Measurements from ENCODE around the gene NELFB. TPM values are rescaled to one million over a fixed set of nuclear protein-coding genes. Genes with fewer than 3 reads are reported as not detected.

Gene NELFB
- total and polyA plus RNA-seq, 4 donors: 30.4 to 56.2 (median 44.2) TPM

GRCh38 chr9:137262909-137263285 is 7.8 kb downstream of the NELFB start:
- no peak overlapping the region for H3K4me3 ChIP-seq
- H3K36me3 ChIP-seq (ENCODE audit: control insufficient read depth in 4 of 4, insufficient read depth in 4 of 4, low read length in 4 of 4): peaks cover 12 to 45% (median 19%) of the 10 kb centered on the region in 4 donors
- TF ChIP-seq CTCF (IDR thresholded peaks at IDR 0.05; ENCODE audit: control extremely low read depth, extremely low read depth): no peak
- H3K4me1 ChIP-seq (ENCODE audit: control insufficient read depth in 5 of 5, insufficient read depth in 5 of 5, low read length in 5 of 5): peaks cover 0 to 2% (median 0%) of the 10 kb centered on the region in 5 donors
- no peak overlapping the region for H3K27ac ChIP-seq (ENCODE audit: low read depth in 1 of 2, low read length in 1 of 2)
- no peak for ATAC-seq (ENCODE audit: insufficient read depth, low FRiP score)
- H3K9me3 ChIP-seq (ENCODE audit: control insufficient read depth in 4 of 4, insufficient read depth in 3 of 4, low read length in 3 of 4): no peaks in the 10 kb centered on the region
- no peaks in the 10 kb centered on the region for H3K27me3 ChIP-seq (ENCODE audit: control insufficient read depth in 3 of 3, insufficient read depth in 3 of 3, low read length in 2 of 3)
- 91 to 93% methylated on average over 24 of the region's 24 CpGs for WGBS, 2 donors
- no peak for DNase-seq
- H3K9ac ChIP-seq (ENCODE audit: insufficient read depth in 1 of 2, low read length in 2 of 2): no peak overlapping the region

GRCh38 chr9:137263506-137263905 is 8.4 kb downstream of the NELFB start:
- peaks cover 0 to 5% (median 0%) of the 10 kb centered on the region in 5 donors for H3K4me1 ChIP-seq (ENCODE audit: control insufficient read depth in 5 of 5, insufficient read depth in 5 of 5, low read length in 5 of 5)
- no peaks in the 10 kb centered on the region for H3K9me3 ChIP-seq (ENCODE audit: control insufficient read depth in 4 of 4, insufficient read depth in 3 of 4, low read length in 3 of 4)
- DNase-seq (no peak), ATAC-seq (ENCODE audit: insufficient read depth, low FRiP score) (no peak)
- H3K27ac ChIP-seq (ENCODE audit: low read depth in 1 of 2, low read length in 1 of 2): no peak overlapping the region
- H3K9ac ChIP-seq (ENCODE audit: insufficient read depth in 1 of 2, low read length in 2 of 2): no peak overlapping the region
- no peaks in the 10 kb centered on the region for H3K27me3 ChIP-seq (ENCODE audit: control insufficient read depth in 3 of 3, insufficient read depth in 3 of 3, low read length in 2 of 3)
- H3K36me3 ChIP-seq (ENCODE audit: control insufficient read depth in 4 of 4, insufficient read depth in 4 of 4, low read length in 4 of 4): peaks cover 12 to 43% (median 19%) of the 10 kb centered on the region in 4 donors
- no peak overlapping the region for H3K4me3 ChIP-seq
- WGBS, 2 donors: 82 to 85% methylated on average over 10 of the region's 10 CpGs
- TF ChIP-seq CTCF (IDR thresholded peaks at IDR 0.05; ENCODE audit: control extremely low read depth, extremely low read depth): no peak

GRCh38 chr9:137264067-137264466 is 8.9 kb downstream of the NELFB start:
- peaks cover 7 to 41% (median 17%) of the 10 kb centered on the region in 4 donors for H3K36me3 ChIP-seq (ENCODE audit: control insufficient read depth in 4 of 4, insufficient read depth in 4 of 4, low read length in 4 of 4)
- H3K4me1 ChIP-seq (ENCODE audit: control insufficient read depth in 5 of 5, insufficient read depth in 5 of 5, low read length in 5 of 5): peaks cover 0 to 10% (median 3%) of the 10 kb centered on the region in 5 donors
- no peak for ATAC-seq (ENCODE audit: insufficient read depth, low FRiP score)
- no peak for DNase-seq
- H3K4me3 ChIP-seq: no peak overlapping the region
- H3K27me3 ChIP-seq (ENCODE audit: control insufficient read depth in 3 of 3, insufficient read depth in 3 of 3, low read length in 2 of 3): no peaks in the 10 kb centered on the region
- H3K9me3 ChIP-seq (ENCODE audit: control insufficient read depth in 4 of 4, insufficient read depth in 3 of 4, low read length in 3 of 4): no peaks in the 10 kb centered on the region
- WGBS, 2 donors: 95 to 97% methylated on average over 22 of the region's 22 CpGs
- H3K9ac ChIP-seq (ENCODE audit: insufficient read depth in 1 of 2, low read length in 2 of 2): no peak overlapping the region
- no peak for TF ChIP-seq CTCF (IDR thresholded peaks at IDR 0.05; ENCODE audit: control extremely low read depth, extremely low read depth)
- H3K27ac ChIP-seq (ENCODE audit: low read depth in 1 of 2, low read length in 1 of 2): no peak overlapping the region
